ENCODE data around the gene CD300LG.

The CD300LG gene

DNA sequence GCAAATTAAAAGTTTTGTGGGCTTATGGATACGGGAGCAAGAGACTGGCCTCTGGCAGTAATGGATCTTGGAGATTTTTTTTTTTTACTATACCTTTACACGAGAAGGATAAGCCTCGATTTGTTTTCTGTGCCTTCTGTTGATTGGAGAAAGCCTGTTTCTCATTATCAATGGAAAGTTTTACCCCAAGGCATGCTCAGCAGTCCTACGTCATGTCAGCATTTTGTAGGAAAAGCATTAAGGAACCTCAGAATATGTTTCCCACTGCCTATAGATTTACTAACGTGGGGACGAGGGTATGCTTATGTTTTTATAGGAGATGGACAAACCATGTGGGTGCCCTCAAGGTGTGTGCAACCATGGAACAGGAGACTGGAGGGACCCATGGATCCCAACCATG is 26.8 kb downstream of the CD300LG start:
- in situ Hi-C loops (cut with HindIII; ENCODE audit: low pct_ligation_motif_present, low sequenced_read_pairs) = no loop called here
- no peak overlapping the region for H3K27ac ChIP-seq
- H3K4me3 ChIP-seq (ENCODE audit: low read depth, low read length) = no peak overlapping the region
- H3K36me3 ChIP-seq (replicated peaks) = no peaks in the 10 kb centered on the region
- H3K27me3 ChIP-seq (replicated peaks) = peaks cover 3% of the 10 kb centered on the region
- no peak for DNase-seq
- TF ChIP-seq, protein P1, sequence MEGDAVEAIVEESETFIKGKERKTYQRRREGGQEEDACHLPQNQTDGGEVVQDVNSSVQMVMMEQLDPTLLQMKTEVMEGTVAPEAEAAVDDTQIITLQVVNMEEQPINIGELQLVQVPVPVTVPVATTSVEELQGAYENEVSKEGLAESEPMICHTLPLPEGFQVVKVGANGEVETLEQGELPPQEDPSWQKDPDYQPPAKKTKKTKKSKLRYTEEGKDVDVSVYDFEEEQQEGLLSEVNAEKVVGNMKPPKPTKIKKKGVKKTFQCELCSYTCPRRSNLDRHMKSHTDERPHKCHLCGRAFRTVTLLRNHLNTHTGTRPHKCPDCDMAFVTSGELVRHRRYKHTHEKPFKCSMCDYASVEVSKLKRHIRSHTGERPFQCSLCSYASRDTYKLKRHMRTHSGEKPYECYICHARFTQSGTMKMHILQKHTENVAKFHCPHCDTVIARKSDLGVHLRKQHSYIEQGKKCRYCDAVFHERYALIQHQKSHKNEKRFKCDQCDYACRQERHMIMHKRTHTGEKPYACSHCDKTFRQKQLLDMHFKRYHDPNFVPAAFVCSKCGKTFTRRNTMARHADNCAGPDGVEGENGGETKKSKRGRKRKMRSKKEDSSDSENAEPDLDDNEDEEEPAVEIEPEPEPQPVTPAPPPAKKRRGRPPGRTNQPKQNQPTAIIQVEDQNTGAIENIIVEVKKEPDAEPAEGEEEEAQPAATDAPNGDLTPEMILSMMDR (IDR thresholded peaks at IDR 0.05; ENCODE audit: low read depth, low read length, missing control alignments) = no peak

DNA sequence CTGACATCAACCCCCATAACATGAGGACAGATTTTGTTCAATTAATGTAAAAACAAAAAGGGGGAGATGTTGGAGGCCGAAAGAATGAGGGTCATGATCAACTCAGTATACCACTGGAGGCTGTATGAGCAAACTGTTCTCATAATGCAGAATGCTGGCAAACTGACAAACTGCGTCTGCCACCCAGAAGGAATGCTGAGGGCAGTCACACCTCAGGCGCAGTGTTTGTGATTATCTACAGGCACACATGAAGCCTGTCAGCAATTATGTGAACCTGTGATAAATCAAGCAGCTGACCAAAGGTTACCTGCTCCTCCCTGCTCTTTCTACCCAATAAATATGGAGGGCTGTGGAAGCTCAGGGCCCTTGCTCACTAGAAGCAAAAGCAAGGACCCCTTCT is 27.3 kb downstream of the CD300LG start:
- no peak for DNase-seq
- Histone ChIP-seq H3K36me3 (replicated peaks) (no peaks in the 10 kb centered on the region), H3K27ac (no peak overlapping the region), H3K27me3 (replicated peaks) (peaks cover 3% of the 10 kb centered on the region), H3K4me3 (ENCODE audit: low read depth, low read length) (no peak overlapping the region)
- TF ChIP-seq, protein P1 (IDR thresholded peaks at IDR 0.05; ENCODE audit: low read depth, low read length, missing control alignments) = no peak
- in situ Hi-C loops (cut with HindIII; ENCODE audit: low pct_ligation_motif_present, low sequenced_read_pairs) = no loop called here

DNA sequence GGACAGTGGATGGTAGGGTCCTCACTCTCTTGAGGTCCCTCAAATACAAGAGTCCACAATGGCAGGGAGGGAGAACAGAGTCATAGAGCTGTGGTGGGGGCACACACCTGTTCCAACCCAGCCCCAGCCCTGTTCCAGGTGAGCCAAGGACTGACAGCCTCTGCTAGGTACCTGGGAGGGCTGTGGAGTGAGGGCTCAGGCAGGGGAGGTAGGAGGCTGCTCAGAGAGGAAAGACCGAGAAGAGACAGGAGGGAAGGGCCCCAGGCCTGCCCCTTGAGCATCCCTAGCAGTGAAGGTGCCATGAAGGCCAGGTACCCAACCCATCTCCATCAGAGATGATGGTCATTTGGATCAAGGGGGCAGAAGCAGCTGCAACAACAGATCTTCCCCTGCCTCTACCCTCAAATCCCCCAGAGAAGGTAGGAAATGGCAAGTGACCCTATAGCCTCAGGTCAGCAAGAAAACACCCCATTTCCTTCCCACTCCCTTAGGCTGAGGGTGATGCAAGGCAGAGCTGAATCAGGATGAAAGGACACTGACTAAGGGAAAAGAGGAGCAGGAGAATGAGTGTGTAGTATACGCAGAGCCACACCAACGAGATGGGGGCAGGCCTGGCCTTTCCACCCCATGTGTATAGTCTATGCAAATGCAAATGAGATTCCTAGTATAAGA is 28.6 kb downstream of the CD300LG start:
- no peaks in the 10 kb centered on the region for H3K36me3 ChIP-seq (replicated peaks)
- no peak overlapping the region for H3K27ac ChIP-seq
- in situ Hi-C loops (cut with HindIII; ENCODE audit: low pct_ligation_motif_present, low sequenced_read_pairs) = no loop called here
- peaks cover 3% of the 10 kb centered on the region for H3K27me3 ChIP-seq (replicated peaks)
- no peak overlapping the region for H3K4me3 ChIP-seq (ENCODE audit: low read depth, low read length)
- TF ChIP-seq, protein P1 (IDR thresholded peaks at IDR 0.05; ENCODE audit: low read depth, low read length, missing control alignments) = no peak
- DNase-seq = no peak

DNA sequence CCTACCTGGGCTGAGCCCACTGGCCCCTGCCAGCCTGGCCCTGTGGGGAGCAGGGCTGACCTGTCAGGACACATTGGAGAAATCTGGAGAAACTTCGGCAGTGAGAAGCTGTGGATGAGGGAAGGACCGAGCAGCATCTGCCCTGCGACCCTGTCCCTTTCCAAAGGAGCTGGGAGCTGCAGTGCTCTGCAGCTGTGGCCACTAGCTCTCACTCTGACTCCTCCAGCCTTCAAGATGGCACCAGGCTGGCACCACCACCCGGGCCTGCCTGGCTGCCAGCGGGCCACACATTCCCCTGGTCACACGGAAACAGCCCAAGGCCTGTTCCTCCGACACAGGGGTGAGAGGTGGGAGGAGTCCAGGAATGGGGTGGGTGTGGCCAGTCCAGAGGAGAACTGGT is 30.1 kb downstream of the CD300LG start:
- TF ChIP-seq, protein P1 (IDR thresholded peaks at IDR 0.05; ENCODE audit: low read depth, low read length, missing control alignments) = no peak
- Histone ChIP-seq H3K27me3 (replicated peaks) (peaks cover 3% of the 10 kb centered on the region), H3K36me3 (replicated peaks) (no peaks in the 10 kb centered on the region), H3K4me3 (ENCODE audit: low read depth, low read length) (no peak overlapping the region), H3K27ac (no peak overlapping the region)
- no peak for DNase-seq
- in situ Hi-C loops (cut with HindIII; ENCODE audit: low pct_ligation_motif_present, low sequenced_read_pairs) = no loop called here

DNA sequence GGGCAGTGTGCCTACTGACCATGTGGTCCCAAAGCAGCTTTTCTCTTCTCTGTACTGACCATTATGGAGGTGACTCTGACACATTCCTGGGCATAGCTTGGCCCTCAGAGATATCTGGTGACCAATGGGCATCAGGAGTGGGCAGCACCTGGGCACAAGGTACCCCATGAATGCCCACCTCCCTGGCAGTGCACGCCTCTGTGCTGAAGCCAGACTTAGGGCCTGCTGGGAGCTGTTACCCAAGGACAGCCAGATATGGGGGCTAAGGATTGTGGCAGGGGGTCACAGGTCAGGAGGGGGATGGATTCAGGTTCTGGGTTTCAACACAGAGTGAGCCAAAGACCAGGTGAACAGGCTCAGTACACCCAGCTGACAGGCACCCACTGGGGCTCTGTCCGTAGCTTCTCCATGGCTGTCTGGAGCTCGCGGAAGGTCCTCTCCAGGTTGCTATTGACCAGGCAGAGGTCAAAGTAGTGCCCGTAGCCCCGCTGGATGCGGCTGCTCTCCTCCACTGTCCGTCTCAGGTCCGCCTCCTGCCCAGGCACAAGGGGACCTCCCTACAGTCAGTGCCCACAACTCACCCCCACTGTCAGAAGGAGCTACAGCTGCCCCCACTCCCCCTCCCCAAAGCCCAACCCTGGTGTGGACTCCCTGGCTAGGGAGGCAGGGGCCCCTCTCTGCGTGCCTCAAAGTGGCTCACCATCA is 30.6 kb downstream of the CD300LG start:
- no peak overlapping the region for H3K27ac ChIP-seq
- DNase-seq = no peak
- no peak overlapping the region for H3K4me3 ChIP-seq (ENCODE audit: low read depth, low read length)
- TF ChIP-seq, protein P1 (IDR thresholded peaks at IDR 0.05; ENCODE audit: low read depth, low read length, missing control alignments) = no peak
- peaks cover 3% of the 10 kb centered on the region for H3K27me3 ChIP-seq (replicated peaks)
- in situ Hi-C loops (cut with HindIII; ENCODE audit: low pct_ligation_motif_present, low sequenced_read_pairs) = no loop called here
- H3K36me3 ChIP-seq (replicated peaks) = no peaks in the 10 kb centered on the region
